Fibroblast of pulmonary artery (primary cell): ENCODE measurements around the gene TMEM132D.

Source experiments
- DNase-seq: peaks from one replicate; pipeline ENCODE4 v3.0.0-alpha.2; 2010; ENCODE audit warnings: low read depth
- H3K4me3 ChIP-seq: replicated peaks from 2 replicates; pipeline ENCODE4 v1.5.1; 2011; ENCODE audit warnings: low read depth, mild to moderate bottlenecking, control low read depth, low read length, moderate library complexity
- CTCF ChIP-seq: IDR thresholded peaks from 2 replicates; pipeline ENCODE4 v1.5.1; 2011; ENCODE audit warnings: mild to moderate bottlenecking, control low read depth, low read length, inconsistent platforms; ENCODE audit errors: missing control alignments

The TMEM132D gene

GRCh38 chr12:129825316-129825715 lies 78.5 kb downstream of the TMEM132D start:
- H3K4me3 ChIP-seq, result no peak overlapping the region
- DNase-seq, result no peak
- TF ChIP-seq CTCF, result no peak

- H3K4me3 ChIP-seq, result no peak overlapping the region
- no peak for TF ChIP-seq CTCF
- DNase-seq, result no peak
Measured at GRCh38 chr12:129821964-129822363, 81.9 kb downstream of the TMEM132D start.

- TF ChIP-seq CTCF, result no peak
- H3K4me3 ChIP-seq, result no peak overlapping the region
- no peak for DNase-seq
Measured at GRCh38 chr12:129819391-129819790, 84.4 kb downstream of the TMEM132D start.

- no peak for TF ChIP-seq CTCF
- H3K4me3 ChIP-seq, result no peak overlapping the region
- no peak for DNase-seq
Measured at GRCh38 chr12:129815846-129816245, 88.0 kb downstream of the TMEM132D start.

GRCh38 chr12:129811963-129812362 lies 91.9 kb downstream of the TMEM132D start:
- TF ChIP-seq CTCF, result no peak
- H3K4me3 ChIP-seq, result no peak overlapping the region
- no peak for DNase-seq

GRCh38 chr12:129807136-129807535 lies 96.7 kb downstream of the TMEM132D start:
- no peak for DNase-seq
- H3K4me3 ChIP-seq, result no peak overlapping the region
- no peak for TF ChIP-seq CTCF

GRCh38 chr12:129791396-129791795 lies 112.4 kb downstream of the TMEM132D start:
- no peak overlapping the region for H3K4me3 ChIP-seq
- no peak for TF ChIP-seq CTCF
- no peak for DNase-seq
